ENCODE results near the gene TAF4. TPM values are rescaled to one million over a fixed set of nuclear protein-coding genes. Genes with fewer than 3 reads are reported as not detected.
A peak's percentile ranks its signal among the peaks of the same experiment; 100 is the strongest.

TAF4 gene, protein sequence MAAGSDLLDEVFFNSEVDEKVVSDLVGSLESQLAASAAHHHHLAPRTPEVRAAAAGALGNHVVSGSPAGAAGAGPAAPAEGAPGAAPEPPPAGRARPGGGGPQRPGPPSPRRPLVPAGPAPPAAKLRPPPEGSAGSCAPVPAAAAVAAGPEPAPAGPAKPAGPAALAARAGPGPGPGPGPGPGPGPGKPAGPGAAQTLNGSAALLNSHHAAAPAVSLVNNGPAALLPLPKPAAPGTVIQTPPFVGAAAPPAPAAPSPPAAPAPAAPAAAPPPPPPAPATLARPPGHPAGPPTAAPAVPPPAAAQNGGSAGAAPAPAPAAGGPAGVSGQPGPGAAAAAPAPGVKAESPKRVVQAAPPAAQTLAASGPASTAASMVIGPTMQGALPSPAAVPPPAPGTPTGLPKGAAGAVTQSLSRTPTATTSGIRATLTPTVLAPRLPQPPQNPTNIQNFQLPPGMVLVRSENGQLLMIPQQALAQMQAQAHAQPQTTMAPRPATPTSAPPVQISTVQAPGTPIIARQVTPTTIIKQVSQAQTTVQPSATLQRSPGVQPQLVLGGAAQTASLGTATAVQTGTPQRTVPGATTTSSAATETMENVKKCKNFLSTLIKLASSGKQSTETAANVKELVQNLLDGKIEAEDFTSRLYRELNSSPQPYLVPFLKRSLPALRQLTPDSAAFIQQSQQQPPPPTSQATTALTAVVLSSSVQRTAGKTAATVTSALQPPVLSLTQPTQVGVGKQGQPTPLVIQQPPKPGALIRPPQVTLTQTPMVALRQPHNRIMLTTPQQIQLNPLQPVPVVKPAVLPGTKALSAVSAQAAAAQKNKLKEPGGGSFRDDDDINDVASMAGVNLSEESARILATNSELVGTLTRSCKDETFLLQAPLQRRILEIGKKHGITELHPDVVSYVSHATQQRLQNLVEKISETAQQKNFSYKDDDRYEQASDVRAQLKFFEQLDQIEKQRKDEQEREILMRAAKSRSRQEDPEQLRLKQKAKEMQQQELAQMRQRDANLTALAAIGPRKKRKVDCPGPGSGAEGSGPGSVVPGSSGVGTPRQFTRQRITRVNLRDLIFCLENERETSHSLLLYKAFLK
- total RNA-seq (ENCODE audit: unreplicated experiment), result 20.0 TPM
- long read RNA-seq, partial matches to known transcripts, result 1 of 1 reads
- long read RNA-seq, other reads (novel, unspliced or antisense), result 0 of 1 reads

DNA sequence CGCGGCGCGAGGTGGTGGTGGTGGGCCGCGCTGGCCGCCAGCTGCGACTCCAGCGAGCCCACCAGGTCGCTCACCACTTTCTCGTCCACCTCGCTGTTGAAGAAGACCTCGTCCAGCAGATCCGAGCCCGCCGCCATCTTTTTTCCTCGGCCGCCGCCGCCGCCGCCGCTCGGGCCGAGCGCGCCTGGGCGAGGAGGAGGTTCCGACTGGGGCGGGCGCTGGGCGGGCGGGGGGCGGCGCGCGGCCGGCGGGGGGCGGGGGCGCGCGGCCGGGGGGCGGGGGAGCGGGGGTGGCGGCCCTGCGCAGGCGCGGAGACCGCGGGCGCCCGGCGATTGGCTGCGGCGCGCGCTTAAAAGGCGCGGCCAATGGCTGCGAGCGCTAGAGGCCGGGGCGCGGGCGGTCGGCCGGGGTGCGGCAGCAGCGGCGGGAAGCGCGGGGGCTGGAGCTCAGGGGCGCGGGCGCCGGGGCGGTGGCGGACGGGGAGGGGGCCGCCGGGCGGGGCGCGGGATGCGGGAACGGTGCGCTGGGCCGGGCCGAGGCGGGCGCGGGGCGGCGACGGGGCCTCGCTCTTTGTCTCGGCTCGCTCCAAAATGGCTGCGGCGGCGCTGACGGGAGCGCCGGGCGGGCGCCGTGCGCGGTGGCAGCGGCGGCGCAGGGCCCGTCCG, at the start of gene TAF4:
TSS of gene TAF4 (minus strand) at position 208 of the 665 bp plus-strand sequence. CDS start at position 137, 71 bp downstream.
- H3K27me3 Mint-ChIP-seq (ENCODE audit: unreplicated experiment), result peaks cover 6% of the 10 kb centered on the region
- H3K36me3 Mint-ChIP-seq (ENCODE audit: unreplicated experiment), result no peaks in the 10 kb centered on the region
- peak within 1 kb of the TSS; percentile 93 for H3K27ac Mint-ChIP-seq (ENCODE audit: unreplicated experiment)
- TF ChIP-seq, protein P1, sequence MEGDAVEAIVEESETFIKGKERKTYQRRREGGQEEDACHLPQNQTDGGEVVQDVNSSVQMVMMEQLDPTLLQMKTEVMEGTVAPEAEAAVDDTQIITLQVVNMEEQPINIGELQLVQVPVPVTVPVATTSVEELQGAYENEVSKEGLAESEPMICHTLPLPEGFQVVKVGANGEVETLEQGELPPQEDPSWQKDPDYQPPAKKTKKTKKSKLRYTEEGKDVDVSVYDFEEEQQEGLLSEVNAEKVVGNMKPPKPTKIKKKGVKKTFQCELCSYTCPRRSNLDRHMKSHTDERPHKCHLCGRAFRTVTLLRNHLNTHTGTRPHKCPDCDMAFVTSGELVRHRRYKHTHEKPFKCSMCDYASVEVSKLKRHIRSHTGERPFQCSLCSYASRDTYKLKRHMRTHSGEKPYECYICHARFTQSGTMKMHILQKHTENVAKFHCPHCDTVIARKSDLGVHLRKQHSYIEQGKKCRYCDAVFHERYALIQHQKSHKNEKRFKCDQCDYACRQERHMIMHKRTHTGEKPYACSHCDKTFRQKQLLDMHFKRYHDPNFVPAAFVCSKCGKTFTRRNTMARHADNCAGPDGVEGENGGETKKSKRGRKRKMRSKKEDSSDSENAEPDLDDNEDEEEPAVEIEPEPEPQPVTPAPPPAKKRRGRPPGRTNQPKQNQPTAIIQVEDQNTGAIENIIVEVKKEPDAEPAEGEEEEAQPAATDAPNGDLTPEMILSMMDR (IDR thresholded peaks at IDR 0.05; ENCODE audit: partially characterized antibody, unreplicated experiment), result no peak
- DNase-seq, result peak; percentile 79
- peak within 1 kb of the TSS; percentile 92 for H3K4me3 Mint-ChIP-seq (ENCODE audit: unreplicated experiment)
- H3K4me1 Mint-ChIP-seq (ENCODE audit: low read depth, unreplicated experiment), result peaks cover 22% of the 10 kb centered on the region
- peaks cover 17% of the 10 kb centered on the region for H3K9me3 Mint-ChIP-seq (ENCODE audit: unreplicated experiment)

GRCh38 chr20:62114894-62115293, 49.2 kb upstream of the TAF4 start:
- TF ChIP-seq, protein P1 (IDR thresholded peaks at IDR 0.05; ENCODE audit: partially characterized antibody, unreplicated experiment), result no peak
- Mint-ChIP-seq H3K27ac (ENCODE audit: unreplicated experiment) (no peak overlapping the region), H3K4me3 (ENCODE audit: unreplicated experiment) (no peak overlapping the region), H3K36me3 (ENCODE audit: unreplicated experiment) (no peaks in the 10 kb centered on the region), H3K9me3 (ENCODE audit: unreplicated experiment) (peaks cover 7% of the 10 kb centered on the region), H3K27me3 (ENCODE audit: unreplicated experiment) (no peaks in the 10 kb centered on the region), H3K4me1 (ENCODE audit: low read depth, unreplicated experiment) (no peaks in the 10 kb centered on the region)
- no peak for DNase-seq

DNA sequence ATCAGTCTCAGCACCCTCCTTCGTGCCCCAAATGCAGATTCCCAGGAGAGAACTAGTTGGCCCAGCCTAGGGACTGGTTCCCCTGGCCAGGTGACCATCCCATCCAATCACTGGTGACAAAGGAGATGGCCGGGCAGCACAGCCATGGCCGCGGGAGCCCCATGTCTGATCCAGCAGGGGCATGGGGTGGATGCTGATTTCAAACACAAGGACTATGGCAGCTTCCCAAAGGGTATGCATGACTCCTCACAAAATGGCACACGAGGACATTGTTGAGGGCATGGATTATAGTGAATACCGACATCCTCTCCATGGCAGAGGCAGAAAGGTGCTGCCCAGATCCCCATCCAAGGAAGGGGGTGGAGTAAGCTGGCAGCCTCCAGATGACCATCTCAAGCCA, 46.7 kb upstream of the TAF4 start:
- H3K36me3 Mint-ChIP-seq (ENCODE audit: unreplicated experiment), result peaks cover 10% of the 10 kb centered on the region
- DNase-seq, result no peak

DNA sequence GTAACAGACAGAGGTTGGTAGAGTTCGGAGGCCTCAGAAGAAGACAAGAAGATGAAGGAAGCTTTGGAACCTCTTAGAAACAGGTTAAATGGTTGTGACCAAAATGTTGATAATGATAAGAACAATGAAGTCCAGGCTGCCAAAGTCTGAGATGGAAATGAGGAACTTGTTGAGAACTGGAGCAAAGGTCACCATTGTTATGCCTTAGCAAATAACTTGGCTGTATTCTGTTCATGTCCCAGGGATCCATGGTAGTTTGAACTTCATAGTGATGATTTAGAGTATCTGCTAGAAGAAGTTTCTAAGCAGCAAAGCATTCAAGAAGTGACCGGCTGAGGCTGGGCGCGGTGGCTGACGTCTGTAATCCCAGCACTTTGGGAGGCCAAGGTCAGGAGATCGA, 45.5 kb upstream of the TAF4 start:
- Mint-ChIP-seq H3K27ac (ENCODE audit: unreplicated experiment) (no peak overlapping the region), H3K4me1 (ENCODE audit: low read depth, unreplicated experiment) (no peaks in the 10 kb centered on the region), H3K9me3 (ENCODE audit: unreplicated experiment) (peaks cover 15% of the 10 kb centered on the region), H3K36me3 (ENCODE audit: unreplicated experiment) (peaks cover 10% of the 10 kb centered on the region), H3K27me3 (ENCODE audit: unreplicated experiment) (peaks cover 5% of the 10 kb centered on the region), H3K4me3 (ENCODE audit: unreplicated experiment) (no peak overlapping the region)
- DNase-seq, result no peak
- TF ChIP-seq, protein P1 (IDR thresholded peaks at IDR 0.05; ENCODE audit: partially characterized antibody, unreplicated experiment), result no peak

More for the DNA sequence above, 46.7 kb upstream of the TAF4 start:
- H3K9me3 Mint-ChIP-seq (ENCODE audit: unreplicated experiment), result peaks cover 13% of the 10 kb centered on the region
- no peaks in the 10 kb centered on the region for H3K4me1 Mint-ChIP-seq (ENCODE audit: low read depth, unreplicated experiment)
- TF ChIP-seq, protein P1 (IDR thresholded peaks at IDR 0.05; ENCODE audit: partially characterized antibody, unreplicated experiment), result no peak
- H3K27ac Mint-ChIP-seq (ENCODE audit: unreplicated experiment), result no peak overlapping the region
- peaks cover 3% of the 10 kb centered on the region for H3K27me3 Mint-ChIP-seq (ENCODE audit: unreplicated experiment)
- no peak overlapping the region for H3K4me3 Mint-ChIP-seq (ENCODE audit: unreplicated experiment)
